ENCODE data around the gene VWF.

- no peak for TF ChIP-seq CTCF (IDR thresholded peaks at IDR 0.05; ENCODE audit: low read length)
- no peak for TF ChIP-seq EZH2 (optimal IDR thresholded peaks at IDR 0.05; ENCODE audit: low read depth, low read length)
These were observed 14.5 kb downstream of the VWF start for GRCh38 chr12:6110006-6110405.

Measured in MM.1S (cell line).